Endothelial cell of umbilical vein (primary cell): Measurements from ENCODE around the gene BZW1. TPM values are rescaled to one million over a fixed set of nuclear protein-coding genes. Genes with fewer than 3 reads are reported as not detected.
A peak's percentile ranks its signal among the peaks of the same experiment; 100 is the strongest.

ENCODE experiments used
- BruUV-seq: library from RNA; stranded (reverse); fragments of 400-500 nt; replicated peaks from 2 replicates; lab custom pipeline; 2021; lab: Mats Ljungman, UMichigan
- CTCF ChIA-PET: fragments of 300-600, 350-600 bp; sonication (Branson Sonifier 250); formaldehyde crosslinking; loops from one replicate; lab custom pipeline; 2021; ENCODE audit warnings: antibody characterized with exemption, inconsistent platforms; lab: Charles Lee
- POLR2A ChIA-PET: fragments of 300-600, 350-600 bp; sonication (Branson Sonifier 250); formaldehyde crosslinking; loops from one replicate; lab custom pipeline; 2021; ENCODE audit warnings: antibody characterized with exemption, inconsistent platforms; lab: Charles Lee
- DNase-seq: peaks from one replicate; pipeline ENCODE4 v3.0.0-alpha.2; 2011; ENCODE audit warnings: low read depth, low spot score
- FAIRE-seq: peaks from 2 replicates; lab custom pipeline; 2011; peaks lifted over from hg19 to GRCh38; lab: Jason Lieb, UNC
- H2AFZ ChIP-seq: 2 replicates; pipeline ENCODE4 v1.6.0; 2012; ENCODE audit warnings: low read depth, low read length, control low read depth, inconsistent platforms
- H3K27ac ChIP-seq: 2 replicates; pipeline ENCODE4 v1.5.1; 2011; ENCODE audit warnings: low read depth, mild to moderate bottlenecking, control low read depth, low read length, moderate library complexity; ENCODE audit not compliant: insufficient read depth
- H3K27me3 ChIP-seq, 2 experiments: 2 replicates each; pipeline versions ENCODE4 v1.6.0 to v1.6.1; 2011; ENCODE audit warnings: low read length in 2 of 2, mixed read lengths in 1 of 2; ENCODE audit not compliant: control insufficient read depth in 2 of 2, insufficient read depth in 2 of 2
- H3K36me3 ChIP-seq, 2 experiments: 2 replicates in 1 of 2; 3 replicates in 1 of 2; pipeline ENCODE4 v1.5.1; 2011; ENCODE audit warnings: low read length in 2 of 2, mild to moderate bottlenecking in 1 of 2, moderate library complexity in 1 of 2; ENCODE audit not compliant: control insufficient read depth in 2 of 2, insufficient read depth in 2 of 2; ENCODE audit errors: extremely low read depth in 1 of 2
- H3K4me1 ChIP-seq: 3 replicates; pipeline ENCODE4 v1.5.1; 2011; ENCODE audit warnings: mild to moderate bottlenecking, low read length; ENCODE audit not compliant: control insufficient read depth, insufficient read depth; ENCODE audit errors: extremely low read depth
- H3K4me2 ChIP-seq: 2 replicates; pipeline ENCODE4 v1.6.1; 2011; ENCODE audit warnings: low read length, control low read depth, mixed read lengths; ENCODE audit not compliant: insufficient read depth
- H3K4me3 ChIP-seq, 3 experiments: fragments of 200-600 bp in 1 of 3; sonication (generic), shearing (Covaris generic) in 1 of 3; replicated peaks in 1 of 3; 2 replicates each; pipeline ENCODE4 v1.5.1; 2011 to 2016; ENCODE audit warnings: control low read depth in 3 of 3, low read length in 3 of 3, mild to moderate bottlenecking in 2 of 3, inconsistent platforms in 1 of 3, low read depth in 1 of 3, moderate library complexity in 1 of 3; ENCODE audit not compliant: insufficient read depth in 1 of 3
- H3K79me2 ChIP-seq: 2 replicates; pipeline ENCODE4 v1.6.0; 2012; ENCODE audit warnings: low read length, inconsistent platforms; ENCODE audit not compliant: control insufficient read depth, insufficient read depth
- H3K9ac ChIP-seq: replicated peaks from 2 replicates; pipeline ENCODE3; 2011; ENCODE audit warnings: low read length, control low read depth; ENCODE audit not compliant: insufficient read depth; ENCODE audit errors: extremely low read depth
- H3K9me1 ChIP-seq: replicated peaks from 3 replicates; pipeline ENCODE4 v1.6.0; 2011; ENCODE audit warnings: mild to moderate bottlenecking, low read length; ENCODE audit not compliant: control insufficient read depth, insufficient read depth; ENCODE audit errors: extremely low read depth
- H3K9me3 ChIP-seq: replicated peaks from 2 replicates; pipeline ENCODE4 v1.5.1; 2012; ENCODE audit warnings: low read length, inconsistent platforms; ENCODE audit not compliant: control insufficient read depth, insufficient read depth
- H4K20me1 ChIP-seq: replicated peaks from 2 replicates; pipeline ENCODE3; 2011; ENCODE audit warnings: mild to moderate bottlenecking, low read length; ENCODE audit not compliant: control insufficient read depth, insufficient read depth; ENCODE audit errors: extremely low read depth
- EZH2 ChIP-seq: IDR thresholded peaks from 2 replicates; pipeline ENCODE4 v1.6.1; 2012; ENCODE audit warnings: borderline replicate concordance, low read depth, mild to moderate bottlenecking, moderate library complexity, low read length, inconsistent platforms; ENCODE audit not compliant: severe bottlenecking
- FOS ChIP-seq: IDR thresholded peaks from 2 replicates; pipeline ENCODE4 v1.6.1; 2011; ENCODE audit warnings: mild to moderate bottlenecking, low read length, moderate library complexity, borderline replicate concordance; ENCODE audit not compliant: insufficient read depth
- GATA2 ChIP-seq: IDR thresholded peaks from 2 replicates; pipeline ENCODE4 v1.7.0; 2011; ENCODE audit warnings: low read depth, mild to moderate bottlenecking, moderate library complexity, mixed read lengths, low read length; ENCODE audit not compliant: insufficient read length, insufficient read depth
- JUN ChIP-seq: IDR thresholded peaks from 2 replicates; pipeline ENCODE4 v1.6.1; 2011; ENCODE audit warnings: borderline replicate concordance, low read depth; ENCODE audit not compliant: insufficient read length, insufficient read depth
- MAX ChIP-seq: IDR thresholded peaks from 2 replicates; pipeline ENCODE4 v1.6.1; 2011; ENCODE audit not compliant: insufficient read depth, insufficient read length
- MYC ChIP-seq: IDR thresholded peaks from one replicate; pipeline ENCODE4 v1.6.1; 2011; ENCODE audit warnings: mild to moderate bottlenecking, low read depth, low read length
- POLR2A ChIP-seq: IDR thresholded peaks from 2 replicates; pipeline ENCODE4 v1.6.1; 2012; ENCODE audit warnings: low read depth, mild to moderate bottlenecking, control low read depth, low read length
- POLR2AphosphoS5 ChIP-seq: IDR thresholded peaks from 2 replicates; pipeline ENCODE4 v1.6.1; 2012; ENCODE audit warnings: low read depth, mild to moderate bottlenecking, control low read depth, low read length, moderate library complexity; ENCODE audit not compliant: insufficient read depth
- dilution Hi-C: fragments of 300-500 bp; cut with MboI; formaldehyde crosslinking; loops from one replicate; pipeline ENCODE4 v1.15.0; 2019; ENCODE audit warnings: low sequenced_read_pairs; ENCODE audit not compliant: extremely low pct_ligation_motif_present
- intact Hi-C: fragments of 100-400 bp; cut with micrococcal nuclease; formaldehyde crosslinking; loops from one replicate; pipeline ENCODE4 v1.10.0; 2022
- polyA plus RNA-seq, 4 experiments: library from polyadenylated mRNA; depleted of rRNA in 3 of 4; stranded (reverse) in 3 of 4; unstranded in 1 of 4; fragments of >200 nt; gene quantifications; 2 replicates each; pipeline versions ENCODE4 v1.2.1 to v1.2.3, GENCODE V29; 2011 to 2012; ENCODE audit warnings: missing spikeins in 1 of 4
- total RNA-seq: library from RNA; stranded (reverse); gene quantifications from 2 replicates; pipeline ENCODE4 v1.2.3, GENCODE V29; 2021
- TF ChIP-seq, protein P1 (sequence below), 2 donors: IDR thresholded peaks; 1 replicate in 1 of 2; 2 replicates in 1 of 2; pipeline ENCODE4 v1.5.1; 2011; ENCODE audit warnings: low read length in 2 of 2, mild to moderate bottlenecking in 2 of 2, moderate library complexity in 2 of 2, control low read depth in 1 of 2, inconsistent platforms in 1 of 2, low read depth in 1 of 2; ENCODE audit not compliant: insufficient read depth in 1 of 2; ENCODE audit errors: extremely low read depth in 1 of 2

BZW1 gene
- total and polyA plus RNA-seq, 2 donors (not counting 3 experiments of a cell fraction or from before 2014, with no cell fraction given): 174 to 353 TPM

DNA sequence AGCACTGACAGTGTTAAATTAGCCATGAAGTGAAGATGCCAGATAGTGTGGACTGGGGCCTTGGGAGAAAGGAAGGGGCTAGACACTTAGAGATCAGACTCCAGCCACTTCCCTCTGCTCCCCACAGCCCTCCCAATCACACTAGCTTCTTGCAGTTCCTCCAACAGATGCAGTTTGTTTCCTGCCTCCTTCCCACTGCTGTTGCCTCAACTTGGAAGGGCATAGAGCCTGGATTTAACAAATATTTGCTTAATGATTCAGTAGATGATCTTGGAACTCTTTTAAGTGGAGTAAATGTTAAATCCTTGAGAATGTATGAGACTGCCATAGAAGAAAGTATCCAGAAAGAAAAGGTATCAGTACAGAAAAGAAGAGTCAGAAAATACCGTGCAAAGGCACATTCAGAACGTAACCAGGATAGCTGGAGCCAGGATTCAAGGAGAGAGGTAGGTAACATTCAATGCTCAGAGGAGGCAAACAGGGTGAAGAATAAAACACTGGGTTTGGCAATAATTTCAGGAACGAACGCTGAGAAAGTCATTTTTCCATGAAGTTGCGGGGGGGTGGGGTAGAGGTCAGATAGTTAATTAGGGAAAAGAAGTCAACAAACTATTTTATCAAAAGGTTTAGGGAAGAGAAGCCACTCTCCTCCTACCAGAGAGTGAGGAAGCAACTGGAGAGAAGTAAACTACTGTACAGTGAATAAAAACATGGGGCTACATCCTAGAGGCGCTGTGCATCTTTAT lies 1.3 kb upstream of the BZW1 start:
- dilution Hi-C loops (no loop called here), intact Hi-C loops (loop anchor here (5.0 kb wide), 1 partner anchor 828 kb away; no protein-coding TSS in a partner anchor)
- peak overlapping the region; percentile 27 for H2AFZ ChIP-seq
- H3K27me3 ChIP-seq: no peaks in the 10 kb centered on the region
- peaks cover 6 to 13% of the 10 kb centered on the region in 2 experiments for H3K36me3 ChIP-seq
- ChIA-PET CTCF (interaction anchor here (0.8 to 3.1 kb wide), 6 partner anchors 14 to 97 kb away, joined by 3 to 16 read pairs (median 7); no protein-coding TSS in a partner anchor), POLR2A (interaction anchor here (0.6 to 0.8 kb wide), 2 partner anchors 23 to 57 kb away, joined by 3 read pairs; no protein-coding TSS in a partner anchor)
- DNase-seq (peak; percentile 84), FAIRE-seq (peak; percentile 92)
- TF ChIP-seq GATA2 (peak; percentile 23), EZH2 (no peak), FOS (peak; percentile 42), MYC (no peak), MAX (no peak), POLR2A (peak; percentile 27), POLR2AphosphoS5 (peak; percentile 33), JUN (no peak)
- TF ChIP-seq, protein P1, sequence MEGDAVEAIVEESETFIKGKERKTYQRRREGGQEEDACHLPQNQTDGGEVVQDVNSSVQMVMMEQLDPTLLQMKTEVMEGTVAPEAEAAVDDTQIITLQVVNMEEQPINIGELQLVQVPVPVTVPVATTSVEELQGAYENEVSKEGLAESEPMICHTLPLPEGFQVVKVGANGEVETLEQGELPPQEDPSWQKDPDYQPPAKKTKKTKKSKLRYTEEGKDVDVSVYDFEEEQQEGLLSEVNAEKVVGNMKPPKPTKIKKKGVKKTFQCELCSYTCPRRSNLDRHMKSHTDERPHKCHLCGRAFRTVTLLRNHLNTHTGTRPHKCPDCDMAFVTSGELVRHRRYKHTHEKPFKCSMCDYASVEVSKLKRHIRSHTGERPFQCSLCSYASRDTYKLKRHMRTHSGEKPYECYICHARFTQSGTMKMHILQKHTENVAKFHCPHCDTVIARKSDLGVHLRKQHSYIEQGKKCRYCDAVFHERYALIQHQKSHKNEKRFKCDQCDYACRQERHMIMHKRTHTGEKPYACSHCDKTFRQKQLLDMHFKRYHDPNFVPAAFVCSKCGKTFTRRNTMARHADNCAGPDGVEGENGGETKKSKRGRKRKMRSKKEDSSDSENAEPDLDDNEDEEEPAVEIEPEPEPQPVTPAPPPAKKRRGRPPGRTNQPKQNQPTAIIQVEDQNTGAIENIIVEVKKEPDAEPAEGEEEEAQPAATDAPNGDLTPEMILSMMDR (IDR thresholded peaks at IDR 0.05; ENCODE audit: extremely low read depth in 1 of 2, insufficient read depth in 1 of 2, low read depth in 1 of 2, low read length in 2 of 2): no peak
- H3K9ac ChIP-seq: peak overlapping the region; percentile 79
- peak overlapping the region; percentile 41 to 76 (median 65) for H3K4me3 ChIP-seq
- no peaks in the 10 kb centered on the region for H3K9me1 ChIP-seq
- no peaks in the 10 kb centered on the region for H3K9me3 ChIP-seq
- BruUV-seq: no TSS peak
- peaks cover 38% of the 10 kb centered on the region for H3K79me2 ChIP-seq
- peak overlapping the region; percentile 77 for H3K27ac ChIP-seq
- H4K20me1 ChIP-seq: peaks cover 7% of the 10 kb centered on the region
- H3K4me2 ChIP-seq: peak overlapping the region; percentile 93
- H3K4me1 ChIP-seq: peaks cover 34% of the 10 kb centered on the region
